Neuronal stem cell (in vitro differentiated cells): ENCODE measurements around the gene PTPRT.

Source experiments
- DNase-seq: peaks from one replicate; pipeline ENCODE4 v3.0.0-alpha.2; 2013; ENCODE audit warnings: low spot score
- H2AFZ ChIP-seq: one replicate; pipeline ENCODE4 v1.6.1; 2013; ENCODE audit warnings: mild to moderate bottlenecking, low read length, inconsistent platforms
- H2AK5ac ChIP-seq: 2 replicates; pipeline ENCODE4 v1.6.1; 2013; ENCODE audit warnings: low read depth, mild to moderate bottlenecking, inconsistent platforms, low read length, moderate library complexity, mixed read lengths
- H2BK120ac ChIP-seq: 2 replicates; pipeline ENCODE4 v1.6.1; 2013; ENCODE audit warnings: low read depth, mild to moderate bottlenecking, inconsistent platforms, low read length, moderate library complexity, mixed read lengths
- H2BK12ac ChIP-seq: one replicate; pipeline ENCODE4 v1.6.1; 2013; ENCODE audit warnings: low read length, inconsistent platforms
- H2BK15ac ChIP-seq: 2 replicates; pipeline ENCODE4 v1.6.1; 2013; ENCODE audit warnings: mild to moderate bottlenecking, low read length, inconsistent platforms, mixed read lengths
- H2BK5ac ChIP-seq: one replicate; pipeline ENCODE4 v1.6.1; 2013; ENCODE audit warnings: inconsistent platforms, mild to moderate bottlenecking, low read length, moderate library complexity
- H3K14ac ChIP-seq: one replicate; pipeline ENCODE4 v1.6.1; 2013; ENCODE audit warnings: low read length, inconsistent platforms
- H3K18ac ChIP-seq: 2 replicates; pipeline ENCODE4 v1.6.1; 2013; ENCODE audit warnings: low read length, inconsistent platforms
- H3K23ac ChIP-seq: 2 replicates; pipeline ENCODE4 v1.6.1; 2013; ENCODE audit warnings: low read depth, mild to moderate bottlenecking, mixed read lengths, low read length, inconsistent platforms; ENCODE audit not compliant: poor library complexity
- H3K27ac ChIP-seq: replicated peaks from 3 replicates; pipeline ENCODE4 v1.5.1; 2013; ENCODE audit warnings: low read length, inconsistent platforms
- H3K27me3 ChIP-seq, 3 experiments: 2 replicates each; pipeline ENCODE4 v1.6.1; 2013; ENCODE audit warnings: low read length in 3 of 3, mild to moderate bottlenecking in 2 of 3, inconsistent platforms in 1 of 3, low read depth in 1 of 3, mixed read lengths in 1 of 3, moderate library complexity in 1 of 3; ENCODE audit not compliant: control insufficient read depth in 3 of 3, insufficient read depth in 3 of 3
- H3K36me3 ChIP-seq, 2 donors: replicated peaks in 1 of 2; 2 replicates each; pipeline ENCODE4 v1.6.1; 2013; ENCODE audit warnings: low read length in 2 of 2; ENCODE audit not compliant: control insufficient read depth in 2 of 2, insufficient read depth in 2 of 2
- H3K4ac ChIP-seq: 2 replicates; pipeline ENCODE4 v1.6.1; 2013; ENCODE audit warnings: inconsistent platforms, mild to moderate bottlenecking, low read length, moderate library complexity
- H3K4me1 ChIP-seq, 2 donors: 1 replicate in 1 of 2; 2 replicates in 1 of 2; pipeline ENCODE4 v1.6.1; 2013; ENCODE audit warnings: low read length in 2 of 2, low read depth in 1 of 2; ENCODE audit not compliant: control insufficient read depth in 2 of 2, insufficient read depth in 1 of 2
- H3K4me2 ChIP-seq: one replicate; pipeline ENCODE4 v1.6.1; 2013; ENCODE audit warnings: mild to moderate bottlenecking, low read length, inconsistent platforms; ENCODE audit not compliant: insufficient read depth, poor library complexity, severe bottlenecking
- H3K4me3 ChIP-seq, 2 donors: 2 replicates each; pipeline ENCODE4 v1.5.1; 2013; ENCODE audit warnings: low read length in 2 of 2, mild to moderate bottlenecking in 2 of 2, inconsistent platforms in 1 of 2, moderate library complexity in 1 of 2
- H3K79me1 ChIP-seq: one replicate; pipeline ENCODE4 v1.6.1; 2013; ENCODE audit warnings: low read depth, mild to moderate bottlenecking, inconsistent platforms, low read length, moderate library complexity
- H3K9ac ChIP-seq: one replicate; pipeline ENCODE4 v1.6.1; 2013; ENCODE audit warnings: mild to moderate bottlenecking, low read depth, low read length, inconsistent platforms; ENCODE audit not compliant: poor library complexity
- H3K9me3 ChIP-seq, 2 donors: replicated peaks in 1 of 2; 2 replicates each; pipeline versions ENCODE3 to v1.6.1; 2013; ENCODE audit warnings: low read length in 2 of 2, mild to moderate bottlenecking in 2 of 2, inconsistent platforms in 1 of 2, low read depth in 1 of 2, mixed read lengths in 1 of 2, moderate library complexity in 1 of 2; ENCODE audit not compliant: control insufficient read depth in 2 of 2, insufficient read depth in 1 of 2
- H4K8ac ChIP-seq: one replicate; pipeline ENCODE4 v1.6.1; 2013; ENCODE audit warnings: low read depth, mild to moderate bottlenecking, inconsistent platforms, low read length, moderate library complexity
- H4K91ac ChIP-seq: one replicate; pipeline ENCODE4 v1.6.1; 2013; ENCODE audit warnings: low read length, low read depth, mild to moderate bottlenecking, inconsistent platforms; ENCODE audit not compliant: poor library complexity
- WGBS, 2 donors: extraction: QIAGEN DNeasy Blood & Tissue Kit; methylation state at CpG; one replicate each; pipeline ENCODE4 v1.1.7; 2013; ENCODE audit warnings: missing lambda C conversion rate in 2 of 2, mixed read lengths in 1 of 2; ENCODE audit not compliant: insufficient read length in 2 of 2, insufficient replicate concordance in 1 of 2; ENCODE audit errors: extremely low coverage in 2 of 2; 5-methylcytosine and 5-hydroxymethylcytosine counted together

Gene PTPRT

DNA sequence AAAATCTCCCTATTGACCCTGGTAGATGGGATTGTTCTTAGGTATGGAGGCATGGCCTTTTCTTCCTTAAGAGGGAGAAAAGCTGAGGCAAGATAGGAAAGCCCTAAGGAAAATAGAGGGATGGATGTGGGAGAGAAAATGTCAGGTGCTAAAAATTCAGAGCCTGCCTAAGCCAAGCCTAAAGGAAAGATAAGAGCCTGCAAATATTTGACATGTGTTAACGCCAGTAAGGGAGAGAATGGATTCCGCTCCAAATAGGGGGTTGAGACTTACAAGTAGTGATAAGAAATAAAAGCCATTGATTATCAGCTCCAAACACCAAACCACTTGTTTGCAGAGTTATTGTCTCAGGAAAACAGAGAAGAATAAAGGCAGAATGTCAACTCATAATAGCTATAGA is 533.6 kb downstream of the PTPRT start:
- Histone ChIP-seq H3K4me2 (no peak overlapping the region), H3K23ac (no peak overlapping the region), H4K91ac (no peak overlapping the region), H3K27ac (no peak overlapping the region), H3K9ac (no peak overlapping the region), H3K79me1 (no peaks in the 10 kb centered on the region), H2BK5ac (no peak overlapping the region), H3K14ac (no peak overlapping the region), H2BK15ac (no peak overlapping the region), H3K36me3 (no peaks in the 10 kb centered on the region), H3K27me3 (no peaks in the 10 kb centered on the region), H2BK12ac (no peak overlapping the region), H4K8ac (no peak overlapping the region), H3K4ac (no peak overlapping the region), H3K18ac (no peak overlapping the region), H3K4me1 (no peaks in the 10 kb centered on the region), H3K9me3 (no peaks in the 10 kb centered on the region), H3K4me3 (no peak overlapping the region), H2AFZ (no peak overlapping the region), H2BK120ac (no peak overlapping the region), H2AK5ac (no peak overlapping the region)
- no CpG with 5 or more reads among the region's 2 CpGs for WGBS, 2 donors
- DNase-seq = no peak

DNA sequence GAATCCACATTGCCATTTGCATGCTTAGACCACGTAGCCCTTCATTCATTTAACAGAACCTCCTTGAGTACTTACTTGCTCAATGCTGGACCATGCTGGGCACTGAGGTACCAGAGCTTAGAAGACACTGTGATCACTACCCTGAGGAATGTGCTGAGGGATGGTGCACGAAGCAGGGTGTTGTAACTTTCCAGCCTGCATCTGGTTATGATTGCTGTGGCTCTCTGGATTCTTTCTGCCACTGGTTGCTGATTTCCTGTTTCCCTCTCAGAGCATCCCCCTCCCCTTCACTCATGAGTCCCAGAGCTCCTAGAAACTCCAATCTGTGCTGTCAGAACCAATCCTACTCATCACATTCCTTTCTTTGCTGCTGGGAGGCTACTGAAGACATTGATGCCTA is 537.4 kb downstream of the PTPRT start:
- no peak overlapping the region for H2AK5ac ChIP-seq
- no peak for DNase-seq
- H2BK120ac ChIP-seq = no peak overlapping the region
- no peak overlapping the region for H4K91ac ChIP-seq
- no peak overlapping the region for H2BK12ac ChIP-seq
- no peaks in the 10 kb centered on the region for H3K27me3 ChIP-seq
- no CpG with 5 or more reads among the region's 2 CpGs for WGBS, 2 donors
- H3K79me1 ChIP-seq = no peaks in the 10 kb centered on the region
- no peak overlapping the region for H4K8ac ChIP-seq
- no peaks in the 10 kb centered on the region for H3K9me3 ChIP-seq
- no peak overlapping the region for H3K23ac ChIP-seq
- no peak overlapping the region for H2AFZ ChIP-seq
- no peak overlapping the region for H3K18ac ChIP-seq
- H3K4me3 ChIP-seq = no peak overlapping the region
- no peak overlapping the region for H3K27ac ChIP-seq
- H3K4ac ChIP-seq = no peak overlapping the region
- no peak overlapping the region for H3K14ac ChIP-seq
- H2BK5ac ChIP-seq = no peak overlapping the region
- H3K9ac ChIP-seq = no peak overlapping the region
- no peak overlapping the region for H2BK15ac ChIP-seq
- H3K36me3 ChIP-seq = no peaks in the 10 kb centered on the region
- H3K4me1 ChIP-seq = no peaks in the 10 kb centered on the region
- H3K4me2 ChIP-seq = no peak overlapping the region

DNA sequence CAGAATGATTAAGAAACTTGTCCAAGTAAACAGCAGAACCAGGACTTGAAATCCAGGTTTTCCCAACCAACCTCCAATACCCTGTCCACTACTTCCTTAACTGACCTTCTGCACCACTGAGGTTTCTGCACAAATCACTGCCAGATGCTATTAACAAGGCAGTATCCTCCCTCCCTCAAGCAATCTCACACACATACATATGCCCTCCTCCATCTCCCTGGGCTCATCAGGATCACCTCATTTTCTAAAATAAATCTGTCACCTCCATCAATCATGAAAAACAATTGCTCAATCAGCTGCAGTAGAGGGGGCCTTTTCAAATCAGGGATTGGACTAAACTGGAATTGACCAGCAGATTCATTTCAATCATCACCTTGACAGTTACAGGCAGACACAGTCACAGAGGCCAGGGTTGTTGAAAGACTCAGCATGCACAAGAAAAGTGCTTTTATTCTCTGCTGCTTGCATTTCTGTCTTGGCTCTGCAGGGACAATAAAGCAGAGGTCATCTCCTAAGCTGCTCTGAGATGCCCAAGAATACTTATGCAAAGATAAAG is 539.4 kb downstream of the PTPRT start:
- no peaks in the 10 kb centered on the region for H3K36me3 ChIP-seq
- H3K27me3 ChIP-seq = no peaks in the 10 kb centered on the region
- no peak overlapping the region for H3K23ac ChIP-seq
- H3K9me3 ChIP-seq = no peaks in the 10 kb centered on the region
- H2BK120ac ChIP-seq = no peak overlapping the region
- no peak overlapping the region for H3K9ac ChIP-seq
- no peak overlapping the region for H3K14ac ChIP-seq
- H2AFZ ChIP-seq = no peak overlapping the region
- H2BK12ac ChIP-seq = no peak overlapping the region
- no peak overlapping the region for H3K4me2 ChIP-seq
- H4K91ac ChIP-seq = no peak overlapping the region
- DNase-seq = no peak
- H3K4ac ChIP-seq = no peak overlapping the region
- no peaks in the 10 kb centered on the region for H3K79me1 ChIP-seq
- no peak overlapping the region for H3K27ac ChIP-seq
- no peak overlapping the region for H3K18ac ChIP-seq
- no peak overlapping the region for H4K8ac ChIP-seq
- no peak overlapping the region for H2BK15ac ChIP-seq
- H3K4me3 ChIP-seq = no peak overlapping the region
- H2AK5ac ChIP-seq = no peak overlapping the region
- no peaks in the 10 kb centered on the region for H3K4me1 ChIP-seq
- no peak overlapping the region for H2BK5ac ChIP-seq

DNA sequence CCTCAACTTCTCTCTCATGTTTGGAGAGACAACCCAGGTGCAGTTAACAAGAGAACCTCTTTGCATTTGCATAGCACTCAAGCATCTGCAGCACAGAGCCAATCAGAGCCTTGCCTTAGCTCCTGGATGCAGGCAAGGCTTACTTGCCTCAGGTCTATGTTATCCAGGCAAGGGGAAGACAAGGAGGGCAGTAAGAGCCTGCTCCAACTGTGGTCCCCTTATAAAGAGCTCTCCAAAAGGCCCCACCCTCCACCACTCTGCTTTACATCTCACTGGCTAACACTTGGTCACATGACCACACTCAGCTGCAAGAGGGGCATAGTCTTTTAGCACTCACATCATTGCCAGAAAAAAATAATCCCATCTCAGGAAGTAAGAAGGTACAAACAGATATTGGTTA is 540.0 kb downstream of the PTPRT start:
- Histone ChIP-seq H3K4me1 (no peaks in the 10 kb centered on the region), H2AFZ (no peak overlapping the region), H3K79me1 (no peaks in the 10 kb centered on the region), H3K18ac (no peak overlapping the region), H2AK5ac (no peak overlapping the region), H3K27ac (no peak overlapping the region), H2BK5ac (no peak overlapping the region), H3K27me3 (no peaks in the 10 kb centered on the region), H2BK120ac (no peak overlapping the region), H3K4ac (no peak overlapping the region), H4K8ac (no peak overlapping the region), H3K4me2 (no peak overlapping the region), H3K9ac (no peak overlapping the region), H3K23ac (no peak overlapping the region), H3K4me3 (no peak overlapping the region), H3K14ac (no peak overlapping the region), H4K91ac (no peak overlapping the region), H2BK15ac (no peak overlapping the region), H3K36me3 (no peaks in the 10 kb centered on the region), H3K9me3 (no peaks in the 10 kb centered on the region), H2BK12ac (no peak overlapping the region)
- no peak for DNase-seq
